GM21737 (cell line): ENCODE measurements around the gene SPTBN4.
"Not testable (repeated sequence)": the region's sequence is repeated elsewhere in the genome, so short reads cannot be mapped to it uniquely, and the experiment has no call there.

Source experiments
- ATAC-seq: cut with Tn5 transposase; IDR thresholded peaks from one replicate; pipeline ENCODE4 v1.9.1; 2021; ENCODE audit warnings: mild to moderate bottlenecking, moderate library complexity; ENCODE audit not compliant: unreplicated experiment

Gene SPTBN4

DNA sequence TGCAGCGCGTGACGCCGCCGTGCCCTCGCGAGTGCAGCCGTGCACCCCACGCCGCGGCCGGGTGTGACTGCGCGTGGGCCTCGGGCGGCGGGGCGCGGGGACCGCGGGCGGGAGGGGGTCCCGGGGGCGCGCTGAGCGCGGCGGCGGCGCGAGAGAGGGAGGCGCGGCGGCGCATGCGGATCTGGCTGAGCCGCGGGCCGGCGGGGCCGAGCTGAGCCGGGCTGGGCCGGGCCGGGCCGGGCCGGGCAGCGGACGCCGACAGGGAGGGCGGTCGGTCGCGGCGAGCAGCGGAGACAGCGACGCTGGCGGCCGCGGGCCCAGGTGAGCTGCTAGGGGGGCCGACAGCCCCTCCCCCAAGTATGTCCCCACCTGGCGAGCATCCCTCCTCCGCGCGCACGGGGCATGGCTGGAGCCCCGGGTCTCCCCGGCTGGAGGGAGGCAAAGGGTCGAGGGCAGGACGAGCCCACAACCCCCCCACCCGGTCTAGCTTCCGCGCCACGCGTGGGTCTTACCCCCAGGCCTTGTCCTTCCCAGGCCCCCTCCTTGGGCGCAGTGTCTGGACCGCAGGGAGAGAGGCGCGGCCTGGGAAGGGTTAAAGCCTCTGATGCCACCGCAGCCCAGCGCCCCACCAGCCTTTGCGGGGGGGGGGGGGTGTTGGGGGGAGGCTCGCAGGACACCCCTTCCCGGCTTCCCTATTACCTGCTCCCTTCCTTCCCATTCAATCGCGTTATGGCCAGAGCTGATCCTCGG lies at the start of gene SPTBN4:
SPTBN4 (plus strand) TSS at position 17 of the 750 bp plus-strand sequence. CDS start 5,621 bp downstream, outside the sequence.
- no peak for ATAC-seq

DNA sequence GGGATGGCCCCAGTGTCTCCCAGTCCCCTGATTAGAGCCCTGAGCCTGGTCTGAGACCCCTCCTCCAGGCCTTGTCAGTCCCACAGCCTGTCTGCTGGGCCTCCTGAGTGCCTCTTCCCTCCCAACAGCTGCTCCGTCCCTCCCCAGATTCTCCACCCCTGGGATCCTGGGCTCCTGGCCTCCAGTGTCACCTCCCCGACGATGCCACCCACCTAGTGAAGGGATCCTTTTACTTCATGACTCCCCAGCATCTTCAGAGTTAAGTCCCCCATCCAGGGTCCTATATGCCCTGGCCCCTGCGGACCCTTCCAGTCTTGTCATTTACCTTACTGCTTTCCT lies 49.2 kb upstream of the SPTBN4 start:
- ATAC-seq: no peak

- no peak for ATAC-seq
Measured at GRCh38 chr19:40418040-40418439, 48.8 kb upstream of the SPTBN4 start.

DNA sequence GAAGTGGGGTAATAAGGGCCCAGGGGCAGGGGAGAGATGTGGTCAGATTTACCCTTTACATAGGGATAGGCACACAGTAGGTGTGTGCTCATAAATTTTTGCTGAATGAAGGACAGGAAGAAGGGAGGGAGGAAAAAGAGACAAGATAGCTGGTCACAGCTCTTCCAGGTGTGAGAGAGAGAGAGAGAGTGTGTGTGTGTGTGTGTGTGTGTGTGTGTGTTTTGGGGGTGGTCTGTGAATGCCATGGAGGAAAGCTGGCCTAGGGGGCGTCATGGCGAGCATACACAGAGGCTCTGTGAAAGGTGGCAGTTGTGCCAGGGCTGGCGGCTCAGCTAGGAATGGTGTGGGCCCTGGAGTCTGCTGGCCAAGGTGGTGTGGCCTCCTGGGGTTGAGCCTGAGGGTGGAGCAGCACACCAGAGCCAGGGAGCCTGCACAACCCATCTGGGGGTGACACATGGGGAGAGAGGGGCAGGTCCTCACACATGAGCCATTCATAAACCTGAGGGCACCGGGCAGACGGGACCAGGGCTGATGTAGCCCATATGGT lies 47.7 kb upstream of the SPTBN4 start:
- no peak for ATAC-seq

- ATAC-seq: no peak
Measured at GRCh38 chr19:40419780-40420179, 47.0 kb upstream of the SPTBN4 start.

- ATAC-seq: no peak
Measured at GRCh38 chr19:40420451-40420765, 46.4 kb upstream of the SPTBN4 start.

DNA sequence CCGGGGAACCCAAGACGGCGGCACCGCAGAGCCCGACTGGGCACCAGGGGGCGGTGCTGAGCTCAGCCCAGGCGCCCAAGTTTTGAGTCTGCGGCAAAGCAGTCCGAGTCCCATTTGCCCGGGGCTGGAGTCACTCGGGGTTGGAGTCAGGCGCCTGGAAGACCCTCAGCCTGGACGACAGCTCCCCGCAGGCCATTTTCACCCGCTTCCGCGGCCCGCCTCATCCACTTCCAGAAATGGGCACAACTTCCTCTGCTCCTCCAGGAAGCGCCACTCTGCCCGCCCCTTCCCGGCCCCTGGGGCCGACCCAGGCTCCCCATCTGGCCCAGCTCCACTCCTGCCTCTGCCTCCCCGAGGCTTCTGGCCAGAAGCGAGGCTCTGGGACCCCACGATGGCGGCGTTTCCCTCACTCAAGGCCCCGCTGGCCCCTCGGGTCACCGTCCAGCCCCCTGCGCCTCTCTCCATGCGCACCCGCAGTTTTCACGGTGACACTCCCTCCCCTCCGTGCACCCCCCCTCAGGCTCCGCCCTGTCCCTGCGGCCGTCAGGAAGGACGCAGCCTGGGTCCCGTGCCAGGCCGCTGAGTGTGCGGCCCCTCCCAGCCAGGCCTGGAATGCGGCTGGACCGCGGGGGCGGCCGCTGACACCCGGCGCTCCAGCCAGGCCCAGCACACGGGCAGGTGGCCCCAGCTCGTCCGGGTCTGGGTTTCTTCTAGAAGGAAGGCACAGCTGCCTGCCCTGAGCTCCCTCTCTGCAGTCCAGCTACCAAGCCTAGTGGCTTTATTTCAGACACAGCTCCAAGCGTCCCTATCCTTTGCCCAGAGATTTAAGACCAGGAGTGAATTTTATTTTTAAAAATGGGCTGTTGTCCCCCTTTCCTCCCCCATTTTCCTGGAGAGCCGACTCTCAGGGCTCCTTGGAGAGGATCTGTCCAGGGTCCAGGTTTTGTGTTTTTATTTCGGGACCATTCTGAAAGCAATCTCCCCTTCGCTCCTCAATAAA lies 45.7 kb upstream of the SPTBN4 start:
- peak; percentile 29 for ATAC-seq

DNA sequence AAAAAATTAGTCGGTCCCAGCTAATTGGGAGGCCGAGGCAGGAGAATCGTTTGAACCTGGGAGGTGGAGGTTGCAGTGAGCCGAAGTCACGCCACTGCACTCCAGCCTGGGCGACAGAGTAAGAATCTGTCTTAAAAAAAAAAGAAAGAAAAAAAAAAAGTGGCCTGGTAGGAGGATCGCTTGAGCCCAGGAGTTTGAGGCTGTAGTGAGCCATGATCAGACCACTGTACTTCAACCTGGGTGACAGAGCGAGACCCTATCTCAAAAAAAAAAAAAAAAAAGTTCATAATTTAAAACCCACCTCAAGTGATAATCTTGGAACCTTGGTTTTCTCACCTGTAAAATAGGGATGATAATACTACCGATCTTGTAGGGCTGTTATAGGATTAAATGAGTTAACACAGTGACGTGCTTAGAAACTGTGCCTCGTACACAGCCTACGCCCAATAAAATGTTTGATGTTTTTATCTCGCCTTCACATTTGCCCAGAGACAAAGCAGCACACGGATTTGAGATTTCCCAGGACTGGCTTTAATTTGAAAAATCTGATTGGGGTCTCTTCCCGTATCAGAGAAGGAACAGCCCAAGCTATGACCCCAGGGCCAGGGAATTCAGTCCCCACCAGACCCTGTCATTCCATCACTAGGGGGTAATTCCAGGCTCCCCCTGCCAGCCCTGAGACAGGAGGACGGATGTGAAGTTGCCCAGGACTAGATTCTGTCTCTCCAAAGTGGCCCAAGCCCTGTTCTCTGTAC lies 44.6 kb upstream of the SPTBN4 start:
- ATAC-seq: no peak

DNA sequence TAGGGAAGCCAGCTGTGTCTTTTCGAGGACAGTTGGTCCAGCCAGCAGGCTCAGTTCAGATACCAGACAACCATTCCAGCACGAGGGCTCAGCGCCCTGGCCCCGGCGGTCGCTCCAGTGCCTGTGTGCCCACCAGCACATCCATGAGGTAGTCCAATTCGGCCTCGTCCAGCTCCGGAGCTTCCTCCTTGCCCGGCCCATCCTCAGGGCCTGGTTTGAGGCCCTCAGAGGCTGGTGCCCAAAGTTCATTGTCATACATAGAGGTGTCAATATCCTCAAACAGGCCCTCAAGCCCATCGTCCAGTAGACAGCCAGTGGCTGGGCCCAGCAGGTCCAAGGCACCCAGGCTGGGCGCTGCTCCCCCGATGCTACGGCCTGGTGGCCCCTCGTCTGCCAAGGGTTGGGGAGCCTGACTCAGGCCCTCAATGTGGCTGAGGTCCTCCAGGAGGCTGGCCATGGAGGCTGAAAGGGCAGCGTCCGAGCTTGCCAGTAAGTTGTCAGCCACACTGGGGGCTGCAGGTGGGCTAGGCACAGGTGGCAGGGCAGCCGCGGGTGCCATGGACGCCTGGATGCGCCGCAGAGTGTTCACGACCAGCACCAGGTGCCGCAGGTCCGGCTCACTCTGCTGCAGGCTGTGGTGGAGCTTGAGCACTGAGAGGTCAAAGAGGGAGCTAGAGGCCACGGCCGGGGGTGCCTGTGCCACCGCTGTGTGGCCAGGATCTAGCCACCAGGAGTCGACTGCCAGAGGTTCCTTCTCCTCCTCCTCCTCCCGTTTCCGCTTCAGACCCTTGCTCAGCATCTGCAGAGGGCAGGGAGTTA lies 43.8 kb upstream of the SPTBN4 start:
- ATAC-seq: no peak

- no peak for ATAC-seq
Measured at GRCh38 chr19:40423938-40424337, 42.9 kb upstream of the SPTBN4 start.

DNA sequence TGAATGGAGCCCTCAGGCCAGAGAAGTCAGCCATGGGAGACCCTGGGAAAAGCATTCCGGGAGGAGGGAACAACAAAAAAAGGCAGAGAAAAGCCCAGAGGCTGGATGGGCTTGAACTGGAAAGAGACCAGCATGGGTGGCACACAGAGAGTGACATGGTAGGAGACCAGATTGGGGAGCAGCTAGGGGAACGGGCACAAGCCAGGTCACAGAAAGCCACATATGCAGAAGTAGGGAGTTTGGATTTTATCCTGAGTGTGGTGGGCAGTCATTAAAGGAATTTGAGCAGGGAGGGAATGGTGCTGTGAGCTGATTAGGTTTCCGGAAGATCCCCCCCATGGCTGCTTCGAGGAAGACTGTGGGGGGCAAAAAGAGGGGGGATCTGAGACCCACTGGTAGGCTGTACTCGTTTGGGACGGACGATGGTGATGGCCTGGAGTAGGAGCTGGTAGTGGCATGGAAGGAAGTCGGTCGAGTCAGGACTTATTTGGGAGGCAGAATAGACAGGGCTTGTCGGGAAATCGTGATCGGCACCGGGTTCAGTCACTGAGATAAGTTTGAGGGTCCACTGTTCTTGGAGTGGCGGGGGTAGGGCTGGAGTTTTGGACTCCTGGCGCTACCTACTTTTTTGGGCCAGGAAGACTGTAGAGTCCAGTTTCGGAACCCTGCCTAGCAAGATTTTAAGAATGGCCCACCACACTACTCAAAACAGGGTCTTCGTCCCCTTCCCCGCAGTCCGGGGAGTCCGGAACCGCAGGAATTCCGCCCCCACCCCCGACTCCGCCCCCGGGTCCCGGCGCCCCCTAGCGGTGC lies 42.0 kb upstream of the SPTBN4 start:
- ATAC-seq: peak; percentile 0

GRCh38 chr19:40425450-40426287 lies 41.1 kb upstream of the SPTBN4 start, which contains the start of gene SERTAD1:
TSS of gene SERTAD1 (minus strand) at chr19:40425992. CDS start at chr19:40423546, 2,446 bp downstream.
- ATAC-seq: peak; percentile 83

GRCh38 chr19:40428197-40428596 lies 38.6 kb upstream of the SPTBN4 start:
- not testable (repeated sequence) for ATAC-seq

GRCh38 chr19:40430242-40430641 lies 36.6 kb upstream of the SPTBN4 start:
- ATAC-seq: not testable (repeated sequence)

GRCh38 chr19:40431698-40432097 lies 35.1 kb upstream of the SPTBN4 start:
- ATAC-seq: no peak

GRCh38 chr19:40432760-40433159 lies 34.0 kb upstream of the SPTBN4 start:
- ATAC-seq: not testable (repeated sequence)

DNA sequence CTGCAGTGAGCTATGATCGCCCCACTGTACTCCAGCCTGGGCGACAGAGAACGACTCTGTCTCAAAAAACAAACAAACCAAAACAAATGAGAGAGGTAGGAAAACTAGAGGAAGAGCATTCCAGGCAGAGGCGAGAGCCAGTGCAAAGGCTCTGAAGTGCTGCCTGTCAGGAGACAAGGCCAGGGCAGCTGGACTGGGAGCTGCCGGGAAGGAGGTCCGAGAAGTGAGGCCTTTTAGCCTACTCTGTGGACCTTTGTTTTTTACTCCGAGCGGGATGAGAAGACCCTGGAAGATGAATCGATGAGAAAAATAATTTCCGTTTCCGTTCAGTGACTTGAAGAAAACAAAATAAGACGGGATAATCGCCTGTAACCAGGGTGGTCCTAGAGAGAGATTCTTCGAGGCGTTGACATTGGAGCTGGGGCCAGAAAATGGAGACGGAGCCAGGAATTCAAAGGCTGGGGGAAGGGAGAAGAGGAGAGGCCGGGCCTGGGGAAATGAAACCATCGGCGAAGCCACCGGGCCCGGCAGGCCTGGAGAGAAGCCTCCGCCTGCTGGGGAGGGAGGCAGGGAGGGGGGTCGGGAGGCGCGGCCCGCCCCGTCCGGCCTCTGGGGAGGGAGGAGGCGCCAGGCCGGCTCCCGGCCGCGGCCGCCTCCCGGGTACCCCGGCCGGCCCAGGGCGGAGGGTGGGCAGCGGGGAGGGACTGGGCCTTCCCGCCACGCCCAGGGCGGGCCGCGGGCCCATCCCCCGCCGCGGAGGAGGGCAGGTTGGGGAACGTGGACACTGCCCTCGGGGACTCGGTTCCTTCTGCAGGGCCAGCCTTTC lies 33.2 kb upstream of the SPTBN4 start:
- ATAC-seq: peak; percentile 55
